Measurements from ENCODE around the gene CCDC171.
"Not testable (repeated sequence)": the region's sequence is repeated elsewhere in the genome, so short reads cannot be mapped to it uniquely, and the experiment has no call there.

The CCDC171 gene

GRCh38 chr9:15769547-15769946 lies 216.7 kb downstream of the CCDC171 start:
- no peak for DNase-seq

GRCh38 chr9:15778861-15779260 lies 226.0 kb downstream of the CCDC171 start:
- DNase-seq = no peak

GRCh38 chr9:15782106-15782505 lies 229.3 kb downstream of the CCDC171 start:
- no peak for DNase-seq

- no peak for DNase-seq
Observed at GRCh38 chr9:15785584-15785983, 232.7 kb downstream of the CCDC171 start.

GRCh38 chr9:15786616-15787015 lies 233.8 kb downstream of the CCDC171 start:
- DNase-seq = no peak

GRCh38 chr9:15810219-15810899 lies 257.5 kb downstream of the CCDC171 start:
- not testable (repeated sequence) for DNase-seq

GRCh38 chr9:15813076-15813475 lies 260.2 kb downstream of the CCDC171 start:
- no peak for DNase-seq

- no peak for DNase-seq
Observed at GRCh38 chr9:15824310-15824709, 271.5 kb downstream of the CCDC171 start.

- DNase-seq = no peak
Observed at GRCh38 chr9:15831384-15831783, 278.5 kb downstream of the CCDC171 start.

GRCh38 chr9:15834541-15834940 lies 281.7 kb downstream of the CCDC171 start:
- no peak for DNase-seq

- DNase-seq = peak; percentile 44
Observed at GRCh38 chr9:15837079-15837679, 284.3 kb downstream of the CCDC171 start.

GRCh38 chr9:15842051-15842450 lies 289.2 kb downstream of the CCDC171 start:
- DNase-seq = no peak

GRCh38 chr9:15843316-15843715 lies 290.5 kb downstream of the CCDC171 start:
- DNase-seq = no peak

- no peak for DNase-seq
Observed at GRCh38 chr9:15843931-15844330, 291.1 kb downstream of the CCDC171 start.

GRCh38 chr9:15846611-15847010 lies 293.8 kb downstream of the CCDC171 start:
- no peak for DNase-seq

- DNase-seq = no peak
Observed at GRCh38 chr9:15849871-15850270, 297.0 kb downstream of the CCDC171 start.

GRCh38 chr9:15851766-15852165 lies 298.9 kb downstream of the CCDC171 start:
- DNase-seq = no peak

GRCh38 chr9:15856591-15856990 lies 303.7 kb downstream of the CCDC171 start:
- DNase-seq = no peak

GRCh38 chr9:15867334-15867733 lies 314.5 kb downstream of the CCDC171 start:
- DNase-seq = no peak

GRCh38 chr9:15867988-15868387 lies 315.1 kb downstream of the CCDC171 start:
- no peak for DNase-seq

GRCh38 chr9:15873573-15874177 lies 320.8 kb downstream of the CCDC171 start:
- peak; percentile 9 for DNase-seq

GRCh38 chr9:15882328-15882727 lies 329.5 kb downstream of the CCDC171 start:
- DNase-seq = no peak

GRCh38 chr9:15882883-15883282 lies 330.0 kb downstream of the CCDC171 start:
- no peak for DNase-seq

GRCh38 chr9:15885464-15885863 lies 332.6 kb downstream of the CCDC171 start:
- no peak for DNase-seq
